ENCODE measurements around the gene PLEKHG2. TPM values are rescaled to one million over a fixed set of nuclear protein-coding genes. Genes with fewer than 3 reads are reported as not detected.

Gene PLEKHG2
- total RNA-seq, 1 donor, result 14.1 TPM

GRCh38 chr19:39380521-39381502 lies 31.7 kb upstream of the PLEKHG2 start:
- DNase-seq (ENCODE audit: low read depth), result no peak
- no peak for TF ChIP-seq CTCF (IDR thresholded peaks at IDR 0.05; ENCODE audit: insufficient read depth, low read length)
- H3K4me3 ChIP-seq (ENCODE audit: low read depth, low read length), result no peak overlapping the region

GRCh38 chr19:39381910-39382611 lies 30.4 kb upstream of the PLEKHG2 start:
- H3K4me3 ChIP-seq (ENCODE audit: low read depth, low read length), result no peak overlapping the region
- no peak for TF ChIP-seq CTCF (IDR thresholded peaks at IDR 0.05; ENCODE audit: insufficient read depth, low read length)
- DNase-seq (ENCODE audit: low read depth), result no peak

GRCh38 chr19:39382991-39383828 lies 29.3 kb upstream of the PLEKHG2 start:
- TF ChIP-seq CTCF (IDR thresholded peaks at IDR 0.05; ENCODE audit: insufficient read depth, low read length), result no peak
- no peak overlapping the region for H3K4me3 ChIP-seq (ENCODE audit: low read depth, low read length)
- no peak for DNase-seq (ENCODE audit: low read depth)

GRCh38 chr19:39384839-39385568 lies 27.5 kb upstream of the PLEKHG2 start:
- TF ChIP-seq CTCF (IDR thresholded peaks at IDR 0.05; ENCODE audit: insufficient read depth, low read length), result no peak
- no peak overlapping the region for H3K4me3 ChIP-seq (ENCODE audit: low read depth, low read length)

GRCh38 chr19:39385629-39386411 lies 26.6 kb upstream of the PLEKHG2 start:
- H3K4me3 ChIP-seq (ENCODE audit: low read depth, low read length), result no peak overlapping the region
- no peak for DNase-seq (ENCODE audit: low read depth)
- TF ChIP-seq CTCF (IDR thresholded peaks at IDR 0.05; ENCODE audit: insufficient read depth, low read length), result no peak

More at GRCh38 chr19:39384839-39385568, 27.5 kb upstream of the PLEKHG2 start:
- DNase-seq (ENCODE audit: low read depth), result no peak
